Psoas muscle (tissue), 8 donors: ENCODE data around the gene SDCCAG8. TPM values are rescaled to one million over a fixed set of nuclear protein-coding genes. Genes with fewer than 3 reads are reported as not detected.

ENCODE experiments used
- ATAC-seq, 4 donors: fragments of 200-7000 bp; cut with Tn5 transposase; one replicate each; pipeline ENCODE4 v1.9.1; 2020; ENCODE audit warnings: moderate library complexity in 3 of 4, mild to moderate bottlenecking in 2 of 4
- DNase-seq, 2 donors: peaks; one replicate each; pipeline ENCODE4 v3.0.0-alpha.2; 2020
- H3K27ac ChIP-seq: fragments of 200-600 bp; one replicate; pipeline ENCODE4 v1.8.0; 2022
- H3K27me3 ChIP-seq, 3 donors: fragments of 200-600 bp in 1 of 3; one replicate each; pipeline versions ENCODE4 v1.6.1 to v1.8.0; 2013 to 2022; ENCODE audit warnings: low read length in 2 of 3, mild to moderate bottlenecking in 2 of 3, moderate library complexity in 1 of 3; ENCODE audit not compliant: insufficient read depth in 3 of 3
- H3K36me3 ChIP-seq, 2 donors: fragments of 200-600 bp in 1 of 2; one replicate each; pipeline versions ENCODE4 v1.6.1 to v1.8.0; 2013 to 2022; ENCODE audit warnings: low read depth in 1 of 2, mild to moderate bottlenecking in 1 of 2, moderate library complexity in 1 of 2; ENCODE audit not compliant: insufficient read depth in 1 of 2
- H3K4me1 ChIP-seq: fragments of 200-600 bp; one replicate; pipeline ENCODE4 v1.8.0; 2022
- H3K4me3 ChIP-seq: fragments of 200-600 bp; one replicate; pipeline ENCODE4 v1.8.0; 2022; ENCODE audit warnings: mild to moderate bottlenecking
- H3K9me3 ChIP-seq: fragments of 200-600 bp; one replicate; pipeline ENCODE4 v1.8.0; 2022
- WGBS, 3 donors: extraction: QIAGEN DNeasy Blood & Tissue Kit; methylation state at CpG; one replicate each; pipeline versions ENCODE4 v1.1.6 to v1.1.7; 2013; 5-methylcytosine and 5-hydroxymethylcytosine counted together
- intact Hi-C, 2 donors: fragments of 100-400 bp; cut with DNase I; formaldehyde crosslinking; loops; one replicate each; pipeline versions ENCODE4 v1.11.0 to v1.14.2; 2022
- polyA plus RNA-seq, 3 donors: library from polyadenylated mRNA; stranded (reverse); fragments of 200-250 nt; gene quantifications; one replicate each; pipeline ENCODE4 v1.2.3, GENCODE V29; 2013
- total RNA-seq, 4 donors: library from RNA; stranded (reverse); fragmentation: NEBNext Ultra II Directional in 2 of 4; extraction: Animal tissue kit (Norgen Biotek cat#: 25700) in 2 of 4; gene quantifications; one replicate each; pipeline versions ENCODE4 v1.2.1 to v1.2.4, GENCODE V29; 2021 to 2023
- TF ChIP-seq, protein P1 (sequence below): fragments of 200-600 bp; IDR thresholded peaks from one replicate; pipeline ENCODE4 v1.8.0; 2022; ENCODE audit warnings: antibody characterized with exemption
- donor health status: healthy with polysubstance abuse.
- donor health status: DM: no; HTN: no; CAD: no; lungs with moderate emphysema.
- donor health status: Bipolar disorder and iron deficiency.
- donor health status: healthy.
- donor health status: DM: yes; HTN: yes; CAD: no.
- donor health status: DM: no; HTN: no; CAD: no.
- donor health status: DM: no; HTN: no; CAD: no.
- donor health status: DM: yes; HTN: yes; CAD: no.

The SDCCAG8 gene
- total and polyA plus RNA-seq, 7 donors = 6.4 to 27.6 (median 20.9) TPM

DNA sequence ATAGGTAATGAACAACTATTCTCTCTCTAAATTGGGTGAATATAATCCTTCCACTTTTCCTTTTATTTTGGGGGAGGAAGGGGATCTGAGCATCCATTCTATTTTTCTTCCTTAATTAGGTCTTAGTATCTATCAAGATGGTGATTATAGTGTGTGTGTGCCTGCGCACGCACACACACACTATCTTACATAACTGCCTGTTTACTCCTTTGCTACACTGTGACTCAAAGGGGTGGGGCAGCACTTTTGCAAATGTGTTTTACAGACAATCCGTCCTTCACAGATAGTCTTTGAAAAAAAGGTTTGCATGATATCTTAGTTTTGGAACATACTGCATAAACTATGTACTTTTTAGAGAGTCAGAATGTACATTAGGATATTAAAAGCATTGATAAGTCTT lies 191.5 kb downstream of the SDCCAG8 start:
- Histone ChIP-seq H3K4me3 (no peak overlapping the region), H3K27me3 (no peaks in the 10 kb centered on the region), H3K4me1 (peaks cover 24% of the 10 kb centered on the region), H3K36me3 (no peaks in the 10 kb centered on the region), H3K9me3 (no peaks in the 10 kb centered on the region), H3K27ac (no peak overlapping the region)
- peak in 2 of 4 donors; percentile 64 to 84 for ATAC-seq
- TF ChIP-seq, protein P1, sequence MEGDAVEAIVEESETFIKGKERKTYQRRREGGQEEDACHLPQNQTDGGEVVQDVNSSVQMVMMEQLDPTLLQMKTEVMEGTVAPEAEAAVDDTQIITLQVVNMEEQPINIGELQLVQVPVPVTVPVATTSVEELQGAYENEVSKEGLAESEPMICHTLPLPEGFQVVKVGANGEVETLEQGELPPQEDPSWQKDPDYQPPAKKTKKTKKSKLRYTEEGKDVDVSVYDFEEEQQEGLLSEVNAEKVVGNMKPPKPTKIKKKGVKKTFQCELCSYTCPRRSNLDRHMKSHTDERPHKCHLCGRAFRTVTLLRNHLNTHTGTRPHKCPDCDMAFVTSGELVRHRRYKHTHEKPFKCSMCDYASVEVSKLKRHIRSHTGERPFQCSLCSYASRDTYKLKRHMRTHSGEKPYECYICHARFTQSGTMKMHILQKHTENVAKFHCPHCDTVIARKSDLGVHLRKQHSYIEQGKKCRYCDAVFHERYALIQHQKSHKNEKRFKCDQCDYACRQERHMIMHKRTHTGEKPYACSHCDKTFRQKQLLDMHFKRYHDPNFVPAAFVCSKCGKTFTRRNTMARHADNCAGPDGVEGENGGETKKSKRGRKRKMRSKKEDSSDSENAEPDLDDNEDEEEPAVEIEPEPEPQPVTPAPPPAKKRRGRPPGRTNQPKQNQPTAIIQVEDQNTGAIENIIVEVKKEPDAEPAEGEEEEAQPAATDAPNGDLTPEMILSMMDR = no peak
- peak in 1 of 2 donors; percentile 23 for DNase-seq
- WGBS, 3 donors = 66 to 73% (median 69%) methylated on average over 3 of the region's 3 CpGs
- intact Hi-C loops = no loop called here

DNA sequence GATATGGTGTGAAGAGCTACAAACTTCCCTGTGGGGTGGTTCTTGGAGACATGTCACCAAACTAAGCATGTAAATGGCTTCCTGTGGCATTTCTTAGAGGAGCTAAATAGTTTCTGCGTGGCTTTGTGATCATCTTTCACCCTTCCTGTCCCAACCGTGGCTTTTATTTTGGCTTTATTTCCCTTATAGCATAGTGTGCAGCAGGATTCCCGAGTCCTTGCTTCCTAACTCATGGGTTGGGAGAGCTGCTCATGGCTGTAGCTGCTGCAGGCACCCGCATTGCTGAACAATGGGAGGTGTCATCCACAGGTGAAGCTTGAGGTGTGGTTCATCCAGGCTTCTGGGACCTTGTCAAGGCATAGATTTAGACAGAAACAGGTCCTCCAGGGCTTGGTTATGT lies 192.0 kb downstream of the SDCCAG8 start:
- no peaks in the 10 kb centered on the region for H3K27me3 ChIP-seq
- TF ChIP-seq, protein P1 = no peak
- H3K4me1 ChIP-seq = peaks cover 19% of the 10 kb centered on the region
- no peaks in the 10 kb centered on the region for H3K9me3 ChIP-seq
- 39 to 53% (median 41%) methylated on average over 4 of the region's 4 CpGs for WGBS, 3 donors
- H3K4me3 ChIP-seq = no peak overlapping the region
- ATAC-seq = peak in 2 of 4 donors; percentile 54 to 55
- DNase-seq = no peak
- no peaks in the 10 kb centered on the region for H3K36me3 ChIP-seq
- intact Hi-C loops = no loop called here
- H3K27ac ChIP-seq = peak overlapping the region; percentile 27

DNA sequence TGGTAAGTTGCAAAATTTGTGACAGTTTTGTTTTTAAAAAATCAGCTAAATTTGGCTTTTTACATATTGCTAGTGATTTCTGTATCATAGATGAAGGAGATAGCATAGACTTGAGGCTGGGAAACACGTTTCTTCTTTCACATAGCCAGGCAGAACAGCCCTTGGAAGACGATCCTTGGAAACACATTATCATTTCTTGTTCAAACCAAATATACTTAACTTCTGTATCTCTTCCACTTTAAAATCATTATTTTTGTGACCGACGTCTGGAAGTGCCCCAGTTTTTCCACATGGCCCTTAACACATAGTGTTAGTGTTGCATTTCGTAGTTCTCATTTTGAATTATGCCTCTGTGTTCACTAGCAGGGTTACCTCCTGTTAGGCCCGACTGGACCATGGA lies 193.5 kb downstream of the SDCCAG8 start:
- DNase-seq (no peak), ATAC-seq (no peak)
- Histone ChIP-seq H3K36me3 (no peaks in the 10 kb centered on the region), H3K4me3 (no peak overlapping the region), H3K9me3 (no peaks in the 10 kb centered on the region), H3K27me3 (no peaks in the 10 kb centered on the region), H3K27ac (no peak overlapping the region), H3K4me1 (peaks cover 11% of the 10 kb centered on the region)
- WGBS, 3 donors = 93 to 96% (median 95%) methylated on average over 6 of the region's 6 CpGs
- TF ChIP-seq, protein P1 = no peak
- intact Hi-C loops = no loop called here

DNA sequence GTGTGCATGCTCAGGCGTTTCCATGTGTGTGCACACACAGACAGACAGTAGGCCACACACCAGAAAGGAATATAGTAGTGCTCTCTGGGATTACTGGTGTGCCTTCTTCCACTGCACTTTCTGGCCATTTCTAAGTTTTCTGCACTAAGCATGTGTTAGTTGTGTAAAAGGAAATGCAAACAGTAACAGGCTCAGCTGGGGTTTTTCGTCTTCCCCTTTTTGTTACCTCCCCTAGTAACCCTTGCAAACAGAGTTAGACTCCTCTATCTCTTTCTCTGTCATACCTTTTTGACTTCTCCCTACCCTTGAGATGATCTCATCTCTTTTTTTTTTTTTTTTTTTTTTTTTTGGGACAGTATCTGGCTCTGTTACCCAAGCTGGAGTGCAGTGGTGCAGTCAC lies 196.3 kb downstream of the SDCCAG8 start:
- Histone ChIP-seq H3K27me3 (no peaks in the 10 kb centered on the region), H3K27ac (no peak overlapping the region), H3K4me1 (peaks cover 11% of the 10 kb centered on the region), H3K4me3 (no peak overlapping the region), H3K36me3 (no peaks in the 10 kb centered on the region), H3K9me3 (no peaks in the 10 kb centered on the region)
- no peak for DNase-seq
- intact Hi-C loops = no loop called here
- TF ChIP-seq, protein P1 = no peak
- no peak for ATAC-seq
- WGBS, 3 donors = 87 to 93% (median 89%) methylated on average over 2 of the region's 2 CpGs

DNA sequence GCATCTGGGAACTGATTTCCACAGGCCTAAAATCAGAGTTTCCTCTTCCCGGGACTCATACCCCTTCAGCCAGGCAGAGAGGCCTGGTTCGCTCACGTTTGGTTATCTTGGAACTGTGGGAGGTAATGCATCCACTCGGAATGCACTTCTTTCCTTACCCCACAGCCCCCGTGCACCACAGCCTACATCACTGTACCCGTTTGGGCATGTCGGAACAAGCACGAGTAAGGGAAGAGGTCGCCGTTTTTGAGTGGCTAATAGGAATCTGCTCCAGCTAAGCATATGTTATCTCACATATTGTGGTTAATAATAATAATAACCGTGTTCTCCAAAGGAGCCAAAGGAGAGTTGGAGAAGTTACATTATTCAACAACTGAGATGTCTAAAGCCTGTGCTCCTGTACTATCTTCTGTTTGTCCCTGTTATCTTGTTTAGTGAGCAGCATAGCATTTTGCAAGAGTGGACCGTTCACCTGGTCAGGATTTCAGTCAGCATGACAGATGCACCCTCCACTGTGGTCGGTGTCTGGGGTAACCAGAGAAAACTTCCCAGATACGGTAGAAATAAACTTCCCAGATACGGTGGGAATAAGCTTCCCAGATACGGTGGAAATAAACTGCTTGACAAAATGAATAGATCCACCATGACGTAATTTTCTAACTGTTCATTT lies 198.6 kb downstream of the SDCCAG8 start:
- Histone ChIP-seq H3K9me3 (no peaks in the 10 kb centered on the region), H3K36me3 (no peaks in the 10 kb centered on the region), H3K4me1 (no peaks in the 10 kb centered on the region), H3K27me3 (no peaks in the 10 kb centered on the region), H3K27ac (no peak overlapping the region), H3K4me3 (no peak overlapping the region)
- WGBS, 3 donors = 86 to 93% (median 86%) methylated on average over 17 of the region's 17 CpGs
- TF ChIP-seq, protein P1 = no peak
- DNase-seq (no peak), ATAC-seq (no peak)
- intact Hi-C loops = no loop called here
